Smooth muscle cell (in vitro differentiated cells): ENCODE results near the gene EFHB. TPM values are rescaled to one million over a fixed set of nuclear protein-coding genes. Genes with fewer than 3 reads are reported as not detected.
"Not testable (repeated sequence)": the region's sequence is repeated elsewhere in the genome, so short reads cannot be mapped to it uniquely, and the experiment has no call there.

Experiments used
- DNase-seq: peaks from one replicate; lab custom pipeline; 2025; ENCODE audit not compliant: unreplicated experiment; lab: John Stamatoyannopoulos, UW
- H2AFZ ChIP-seq: fragments of 200-600 bp; sonication (generic); 2 replicates; pipeline ENCODE4 v1.6.0; 2016; ENCODE audit warnings: antibody characterized with exemption, low read depth, mild to moderate bottlenecking
- H3F3A ChIP-seq: fragments of 200-600 bp; sonication (generic); 2 replicates; pipeline ENCODE4 v1.6.0; 2017; ENCODE audit warnings: antibody characterized with exemption, low read depth
- H3K27ac ChIP-seq: fragments of 200-600 bp; sonication (generic); 2 replicates; pipeline ENCODE4 v1.5.1; 2016; ENCODE audit warnings: low read depth, mild to moderate bottlenecking
- H3K27me3 ChIP-seq: fragments of 200-600 bp; sonication (generic); 2 replicates; pipeline ENCODE4 v1.6.1; 2016; ENCODE audit warnings: low read depth, mild to moderate bottlenecking
- H3K36me3 ChIP-seq: fragments of 200-600 bp; sonication (generic); 2 replicates; pipeline ENCODE4 v1.5.1; 2016; ENCODE audit warnings: low read depth
- H3K4me1 ChIP-seq: fragments of 200-600 bp; sonication (generic); 2 replicates; pipeline ENCODE4 v1.5.1; 2016; ENCODE audit warnings: low read depth
- H3K4me2 ChIP-seq: fragments of 200-600 bp; sonication (generic); 2 replicates; pipeline ENCODE4 v1.6.0; 2016; ENCODE audit warnings: mild to moderate bottlenecking
- H3K4me3 ChIP-seq: fragments of 200-600 bp; sonication (generic); 2 replicates; pipeline ENCODE4 v1.5.1; 2016; ENCODE audit warnings: mild to moderate bottlenecking
- H3K79me2 ChIP-seq: fragments of 200-600 bp; sonication (generic); 2 replicates; pipeline ENCODE4 v1.6.0; 2016; ENCODE audit warnings: low read depth, mild to moderate bottlenecking
- H3K9ac ChIP-seq: fragments of 200-600 bp; sonication (generic); 2 replicates; pipeline ENCODE4 v1.6.0; 2016; ENCODE audit warnings: low read depth
- H3K9me3 ChIP-seq: fragments of 200-600 bp; sonication (generic); replicated peaks from 2 replicates; pipeline ENCODE4 v1.5.1; 2016; ENCODE audit warnings: low read depth
- H4K20me1 ChIP-seq: fragments of 200-600 bp; sonication (generic); 2 replicates; pipeline ENCODE4 v1.6.0; 2016; ENCODE audit warnings: low read depth
- CTCF ChIP-seq: fragments of 200-600 bp; sonication (generic); IDR thresholded peaks from 2 replicates; pipeline ENCODE4 v1.5.1; 2017; ENCODE audit warnings: borderline replicate concordance, mild to moderate bottlenecking, antibody characterized with exemption; ENCODE audit not compliant: insufficient read depth, poor library complexity, severe bottlenecking
- WGBS: methylation state at CpG from one replicate; pipeline ENCODE4 v1.1.7; 2016; ENCODE audit warnings: low lambda C conversion rate; 5-methylcytosine and 5-hydroxymethylcytosine counted together
- polyA plus RNA-seq: library from polyadenylated mRNA; unstranded; fragments of >200 nt; fragmentation: Nextera tagmentation; extraction: Ambion mirVana; gene quantifications from 2 replicates; pipeline ENCODE4 v1.2.1, GENCODE V29; 2016
- total RNA-seq: library from RNA; depleted of rRNA; stranded (reverse); fragments of >200 nt; gene quantifications from 2 replicates; pipeline ENCODE4 v1.2.3, GENCODE V29; 2014

The EFHB gene
- total and polyA plus RNA-seq, 2 experiments from 2014 or later: 0.18 to 1.3 TPM

- Histone ChIP-seq H3K79me2 (no peaks in the 10 kb centered on the region), H3K9me3 (no peaks in the 10 kb centered on the region), H3K27me3 (no peaks in the 10 kb centered on the region), H3F3A (no peaks in the 10 kb centered on the region), H3K4me3 (no peak overlapping the region), H3K27ac (no peak overlapping the region), H3K9ac (no peak overlapping the region), H4K20me1 (no peaks in the 10 kb centered on the region), H3K4me1 (peaks cover 3% of the 10 kb centered on the region), H3K4me2 (no peak overlapping the region), H2AFZ (no peak overlapping the region), H3K36me3 (no peaks in the 10 kb centered on the region)
- TF ChIP-seq CTCF: no peak
- DNase-seq: no peak
- 99% methylated on average over 2 of the region's 2 CpGs for WGBS
These were observed 34.8 kb downstream of the EFHB start for GRCh38 chr3:19899264-19899663.

GRCh38 chr3:19898721-19899120, 35.3 kb downstream of the EFHB start:
- Histone ChIP-seq H4K20me1 (no peaks in the 10 kb centered on the region), H3K4me1 (peaks cover 3% of the 10 kb centered on the region), H3K27me3 (no peaks in the 10 kb centered on the region), H3K79me2 (no peaks in the 10 kb centered on the region), H3K4me3 (no peak overlapping the region), H3K4me2 (peak overlapping the region; percentile 45), H3F3A (no peaks in the 10 kb centered on the region), H3K27ac (no peak overlapping the region), H3K9ac (no peak overlapping the region), H3K9me3 (no peaks in the 10 kb centered on the region), H3K36me3 (no peaks in the 10 kb centered on the region), H2AFZ (peak overlapping the region; percentile 75)
- no peak for DNase-seq
- 47% methylated on average over 2 of the region's 2 CpGs for WGBS
- TF ChIP-seq CTCF: no peak

- no peak for DNase-seq
- Histone ChIP-seq H3K4me2 (no peak overlapping the region), H3K27me3 (no peaks in the 10 kb centered on the region), H3F3A (peaks cover 11% of the 10 kb centered on the region), H3K9me3 (no peaks in the 10 kb centered on the region), H4K20me1 (no peaks in the 10 kb centered on the region), H3K4me1 (peaks cover 6% of the 10 kb centered on the region), H3K9ac (no peak overlapping the region), H2AFZ (no peak overlapping the region), H3K27ac (no peak overlapping the region), H3K4me3 (no peak overlapping the region), H3K36me3 (no peaks in the 10 kb centered on the region), H3K79me2 (no peaks in the 10 kb centered on the region)
- TF ChIP-seq CTCF: no peak
- 38% methylated on average over 1 of the region's 1 CpG for WGBS
These were observed 42.3 kb downstream of the EFHB start for GRCh38 chr3:19891740-19892139.

DNA sequence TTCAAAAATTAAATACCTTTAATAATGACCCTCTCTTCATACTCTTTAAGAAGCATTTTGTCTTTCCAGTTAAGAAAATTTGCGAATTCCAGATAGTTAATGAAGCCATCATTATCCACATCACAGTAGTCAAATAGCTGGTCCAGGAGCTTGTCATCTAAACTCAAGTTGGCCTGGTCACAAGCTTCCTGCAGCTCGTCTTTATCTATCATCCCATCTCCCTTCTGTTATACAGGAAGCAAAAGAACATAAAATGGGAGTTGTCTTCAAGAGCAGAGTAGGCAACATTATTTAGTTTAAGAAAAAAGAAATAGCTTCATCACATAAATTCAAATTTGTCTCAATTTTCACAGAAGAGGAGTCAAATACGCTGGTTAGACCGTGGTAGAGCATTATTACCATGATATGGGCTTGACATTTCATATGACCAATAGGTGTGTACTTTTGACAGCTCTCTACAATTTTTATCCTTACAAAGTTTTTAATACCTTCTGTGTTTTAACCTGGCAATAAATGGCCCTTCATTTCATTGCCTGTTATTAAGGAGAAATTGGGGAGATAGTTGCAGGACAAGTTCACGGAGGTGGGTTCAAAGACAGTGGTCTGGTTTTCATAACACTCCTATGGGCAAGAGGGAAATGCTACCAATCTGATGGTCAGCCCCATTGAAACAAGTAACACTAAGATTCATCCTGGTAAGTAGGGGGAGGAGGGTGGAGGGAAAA, 45.4 kb downstream of the EFHB start:
- Histone ChIP-seq H3K4me3 (peak overlapping the region; percentile 7), H3F3A (peaks cover 11% of the 10 kb centered on the region), H2AFZ (peak overlapping the region; percentile 44), H3K4me1 (peaks cover 6% of the 10 kb centered on the region), H3K9me3 (no peaks in the 10 kb centered on the region), H3K4me2 (peak overlapping the region; percentile 73), H3K79me2 (no peaks in the 10 kb centered on the region), H4K20me1 (no peaks in the 10 kb centered on the region), H3K27ac (peak overlapping the region; percentile 78), H3K9ac (no peak overlapping the region), H3K36me3 (no peaks in the 10 kb centered on the region), H3K27me3 (no peaks in the 10 kb centered on the region)
- WGBS: 76% methylated on average over 5 of the region's 5 CpGs
- DNase-seq: no peak
- no peak for TF ChIP-seq CTCF

GRCh38 chr3:19887122-19887521, 46.9 kb downstream of the EFHB start:
- H3K36me3 ChIP-seq, H2AFZ ChIP-seq, H4K20me1 ChIP-seq, H3K9ac ChIP-seq, H3K4me3 ChIP-seq, H3K27ac ChIP-seq, DNase-seq, H3K4me2 ChIP-seq, H3K4me1 ChIP-seq, H3K9me3 ChIP-seq, H3K27me3 ChIP-seq, H3K79me2 ChIP-seq: not testable (repeated sequence)
- peaks cover 11% of the 10 kb centered on the region for H3F3A ChIP-seq
- WGBS: 89% methylated on average over 4 of the region's 4 CpGs
